Superior temporal gyrus (tissue), 1 donor: ENCODE results near the gene BCAS3.
A peak's percentile ranks its signal among the peaks of the same experiment; 100 is the strongest.
"Not testable (repeated sequence)": the region's sequence is repeated elsewhere in the genome, so short reads cannot be mapped to it uniquely, and the experiment has no call there.

ENCODE experiments used
- DNase-seq: peaks from one replicate; pipeline ENCODE4 v3.0.0-alpha.2; 2016; ENCODE audit errors: extremely low spot score

BCAS3 gene

GRCh38 chr17:60792250-60792898 is 114.7 kb downstream of the BCAS3 start:
- no peak for DNase-seq

- no peak for DNase-seq
These were observed 120.9 kb downstream of the BCAS3 start for GRCh38 chr17:60798576-60798975.

- DNase-seq = no peak
These were observed 124.7 kb downstream of the BCAS3 start for GRCh38 chr17:60802377-60802776.

GRCh38 chr17:60803059-60803458 is 125.4 kb downstream of the BCAS3 start:
- DNase-seq = no peak

- no peak for DNase-seq
These were observed 127.2 kb downstream of the BCAS3 start for GRCh38 chr17:60804831-60805230.

- DNase-seq = no peak
These were observed 131.8 kb downstream of the BCAS3 start for GRCh38 chr17:60809421-60809820.

- DNase-seq = not testable (repeated sequence)
These were observed 137.3 kb downstream of the BCAS3 start for GRCh38 chr17:60814941-60815340.

- DNase-seq = no peak
These were observed 139.5 kb downstream of the BCAS3 start for GRCh38 chr17:60817192-60817591.

- DNase-seq = no peak
These were observed 141.9 kb downstream of the BCAS3 start for GRCh38 chr17:60819447-60820130.

GRCh38 chr17:60823515-60823914 is 145.9 kb downstream of the BCAS3 start:
- no peak for DNase-seq

- no peak for DNase-seq
These were observed 147.7 kb downstream of the BCAS3 start for GRCh38 chr17:60825351-60825750.

- DNase-seq = no peak
These were observed 150.3 kb downstream of the BCAS3 start for GRCh38 chr17:60827943-60828342.

GRCh38 chr17:60832151-60832585 is 154.5 kb downstream of the BCAS3 start:
- no peak for DNase-seq

GRCh38 chr17:60832631-60833030 is 155.0 kb downstream of the BCAS3 start:
- no peak for DNase-seq

- no peak for DNase-seq
These were observed 162.8 kb downstream of the BCAS3 start for GRCh38 chr17:60840456-60840855.

- no peak for DNase-seq
These were observed 167.4 kb downstream of the BCAS3 start for GRCh38 chr17:60845012-60845411.

- no peak for DNase-seq
These were observed 168.5 kb downstream of the BCAS3 start for GRCh38 chr17:60846175-60846574.

- DNase-seq = no peak
These were observed 173.5 kb downstream of the BCAS3 start for GRCh38 chr17:60851181-60851580.

GRCh38 chr17:60857556-60858080 is 180.0 kb downstream of the BCAS3 start:
- peak; percentile 69 for DNase-seq

GRCh38 chr17:60862482-60862881 is 184.8 kb downstream of the BCAS3 start:
- no peak for DNase-seq

- DNase-seq = no peak
These were observed 186.4 kb downstream of the BCAS3 start for GRCh38 chr17:60863892-60864707.

GRCh38 chr17:60864708-60865005 is 187.0 kb downstream of the BCAS3 start:
- no peak for DNase-seq

- no peak for DNase-seq
These were observed 197.1 kb downstream of the BCAS3 start for GRCh38 chr17:60874772-60875171.
